ENCODE measurements around the gene AIFM2.
A peak's percentile ranks its signal among the peaks of the same experiment; 100 is the strongest.
"Not testable (repeated sequence)": the region's sequence is repeated elsewhere in the genome, so short reads cannot be mapped to it uniquely, and the experiment has no call there.

AIFM2 gene

DNA sequence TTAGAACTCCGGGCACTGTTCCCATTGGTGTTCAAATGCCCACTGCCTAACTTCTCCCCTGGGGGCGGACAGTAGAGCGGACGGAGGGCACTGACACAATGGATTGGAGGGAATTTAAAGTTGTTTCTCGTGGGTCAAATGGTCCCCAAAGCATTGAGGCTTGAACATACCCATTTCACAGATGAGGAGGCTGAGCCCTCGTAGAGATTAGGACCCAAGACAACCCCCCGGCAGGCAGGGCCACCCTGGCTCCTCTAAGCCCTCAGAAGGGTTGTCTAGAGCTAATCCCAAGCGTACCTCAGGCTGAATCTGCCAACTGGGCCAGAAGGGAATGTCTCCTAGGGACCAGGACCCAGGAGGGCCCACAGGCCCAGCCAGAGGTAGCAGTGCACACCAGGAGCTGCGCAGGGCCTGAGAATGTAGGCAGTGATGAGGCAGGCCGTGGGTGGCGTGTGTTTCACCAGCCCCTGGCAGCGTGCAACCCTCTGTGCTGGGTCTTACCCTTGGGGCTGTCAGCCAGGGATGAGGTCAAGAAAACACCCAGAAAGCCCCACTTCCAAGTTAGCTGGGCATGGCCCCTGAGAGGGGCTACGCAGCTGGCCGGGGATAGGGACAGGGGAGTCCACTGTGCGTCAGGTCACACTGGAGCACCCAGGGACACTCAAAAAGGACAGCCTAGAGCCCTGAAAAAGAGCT is 5.8 kb downstream of the AIFM2 start:
- no peak for DNase-seq

GRCh38 chr10:70125918-70126552 is 6.6 kb downstream of the AIFM2 start:
- DNase-seq, result no peak
- intact Hi-C loops (cut with DNase I), result no loop called here

More for the DNA sequence above, 5.8 kb downstream of the AIFM2 start:
- intact Hi-C loops (cut with DNase I), result no loop called here

DNA sequence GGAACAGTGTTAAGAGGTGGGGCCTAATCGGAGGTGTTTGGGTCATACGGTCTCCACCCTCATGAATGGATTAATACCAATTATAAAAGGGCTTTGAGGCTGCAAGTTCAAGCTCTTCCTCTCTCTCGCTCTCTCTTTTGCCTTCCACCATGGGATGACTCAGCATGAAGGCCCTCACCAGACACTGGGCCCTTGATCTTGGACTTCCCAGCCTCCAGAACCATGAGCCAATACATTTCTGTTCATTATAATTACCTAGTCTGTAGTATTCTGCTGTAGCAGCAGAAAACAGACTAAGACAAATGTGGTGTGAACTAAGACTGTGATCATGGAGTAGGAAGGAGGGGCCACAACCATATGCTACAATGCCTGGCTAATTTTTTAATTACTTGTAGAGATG is 7.7 kb downstream of the AIFM2 start:
- intact Hi-C loops (cut with DNase I), result no loop called here
- DNase-seq, result no peak

DNA sequence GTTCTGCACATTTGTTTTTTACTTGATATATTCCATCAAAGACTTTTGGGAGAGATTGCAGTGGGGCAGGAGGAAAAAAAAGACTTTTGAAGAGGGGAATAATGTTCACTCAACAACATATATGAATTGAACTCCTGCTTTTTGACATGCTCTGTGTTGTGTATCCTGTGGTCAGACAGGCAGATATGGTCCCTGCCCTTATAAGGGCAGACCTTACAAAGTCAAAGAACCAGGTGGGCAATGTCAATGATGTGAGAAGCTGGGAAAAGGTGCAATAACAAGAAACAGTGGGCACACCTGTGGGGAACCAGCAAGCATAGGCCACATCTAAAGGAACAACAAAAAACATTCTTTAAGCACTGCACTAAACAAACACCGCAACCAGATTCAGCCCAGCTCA is 8.2 kb downstream of the AIFM2 start:
- intact Hi-C loops (cut with DNase I), result no loop called here
- DNase-seq, result no peak

- intact Hi-C loops (cut with DNase I), result no loop called here
- no peak for DNase-seq
Measured at GRCh38 chr10:70123817-70124216, 8.8 kb downstream of the AIFM2 start.

GRCh38 chr10:70123166-70123565 is 9.5 kb downstream of the AIFM2 start:
- intact Hi-C loops (cut with DNase I); DNase-seq: not testable (repeated sequence)

DNA sequence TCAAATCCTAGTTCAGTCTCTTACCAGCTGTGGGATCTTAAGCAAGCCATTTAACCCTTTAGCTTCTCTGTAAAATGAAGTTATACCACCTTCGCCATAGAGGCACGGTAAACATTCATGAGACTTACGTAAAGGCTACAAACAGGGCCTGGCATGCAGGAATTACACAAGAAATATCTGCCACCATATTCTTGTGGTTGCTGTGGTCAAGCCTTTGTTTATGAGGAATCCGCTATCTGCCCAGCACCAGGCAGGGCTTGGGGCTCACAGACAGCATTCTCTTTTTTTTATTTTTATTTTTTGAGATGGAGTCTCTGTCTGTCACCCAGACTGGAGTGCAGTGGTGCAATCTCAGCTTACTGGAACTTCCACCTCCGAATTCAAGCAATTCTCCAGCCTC is 9.9 kb downstream of the AIFM2 start:
- no peak for DNase-seq
- intact Hi-C loops (cut with DNase I), result no loop called here

DNA sequence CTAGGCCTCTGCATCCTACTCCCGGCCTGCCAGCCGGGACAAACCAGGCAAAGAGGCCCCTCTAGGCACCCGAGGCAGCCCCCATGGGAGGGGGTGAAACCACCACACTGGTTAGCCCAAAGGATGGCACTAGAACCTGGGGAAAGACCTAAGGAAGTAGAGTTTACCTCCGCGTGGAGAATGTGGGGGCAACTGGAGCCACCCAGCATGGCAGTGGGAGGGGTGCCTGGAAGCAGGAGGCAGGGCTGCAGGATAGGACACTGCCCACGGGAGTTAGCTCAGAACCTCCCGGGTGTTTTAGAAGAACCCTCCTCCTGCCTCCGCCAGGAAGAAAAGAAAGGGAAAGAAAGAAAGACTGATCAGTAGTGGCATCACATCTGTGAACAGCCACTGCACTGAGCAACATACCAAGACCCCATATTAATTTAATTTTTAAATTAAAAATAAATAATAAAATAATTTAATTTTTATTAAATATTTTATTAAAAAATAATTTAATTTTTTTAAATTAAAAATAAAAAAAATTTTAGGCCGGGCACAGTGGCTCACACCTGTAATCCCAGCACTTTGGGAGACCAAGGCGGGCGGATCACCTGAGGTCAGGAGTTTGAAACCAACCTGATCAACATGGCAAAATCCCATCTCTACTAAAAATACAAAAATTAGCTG is 11.2 kb downstream of the AIFM2 start:
- DNase-seq, result no peak
- intact Hi-C loops (cut with DNase I), result no loop called here

DNA sequence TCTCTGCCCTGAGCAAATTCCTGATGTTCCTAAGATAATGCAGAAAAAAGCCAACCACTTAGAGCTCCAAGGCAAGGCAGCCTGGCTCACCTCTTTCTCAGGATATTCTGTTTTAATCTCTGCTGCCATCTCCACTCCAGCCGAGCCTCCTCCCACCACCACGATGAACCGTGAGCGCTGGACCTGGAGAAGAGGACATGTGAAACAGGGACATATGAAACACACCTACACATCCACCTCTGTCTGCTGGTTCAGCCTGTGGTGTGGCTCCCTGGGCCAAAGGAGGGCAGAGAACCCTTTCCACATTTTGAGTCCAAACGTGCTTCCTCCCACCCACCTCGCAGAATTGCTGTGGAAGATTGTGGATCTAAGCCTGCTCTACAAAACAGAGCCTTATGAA is 12.2 kb downstream of the AIFM2 start:
- intact Hi-C loops (cut with DNase I), result no loop called here

GRCh38 chr10:70119623-70120022 is 13.0 kb downstream of the AIFM2 start:
- intact Hi-C loops (cut with DNase I), result no loop called here
- DNase-seq, result no peak

More for the DNA sequence above, 12.2 kb downstream of the AIFM2 start:
- no peak for DNase-seq

DNA sequence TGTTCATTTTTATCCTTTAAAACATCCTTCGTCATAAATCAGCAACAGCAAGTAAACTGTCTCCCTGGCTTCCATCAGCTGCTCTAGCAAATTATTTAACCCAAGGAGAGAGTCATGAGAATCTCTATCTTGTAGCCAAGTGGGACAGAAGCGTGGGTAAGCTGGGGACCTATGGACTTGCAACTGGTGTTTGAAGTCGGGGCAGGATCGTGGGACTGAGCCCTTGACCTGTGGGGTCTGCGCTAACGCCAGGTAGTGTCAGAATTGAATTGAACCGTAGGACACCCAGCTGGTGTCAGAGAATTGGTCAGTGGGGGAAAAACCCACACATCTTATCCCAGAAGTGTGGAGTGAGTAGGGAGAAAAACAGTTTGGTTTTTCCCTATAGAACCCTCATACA is 13.4 kb downstream of the AIFM2 start:
- DNase-seq, result no peak
- intact Hi-C loops (cut with DNase I), result no loop called here

DNA sequence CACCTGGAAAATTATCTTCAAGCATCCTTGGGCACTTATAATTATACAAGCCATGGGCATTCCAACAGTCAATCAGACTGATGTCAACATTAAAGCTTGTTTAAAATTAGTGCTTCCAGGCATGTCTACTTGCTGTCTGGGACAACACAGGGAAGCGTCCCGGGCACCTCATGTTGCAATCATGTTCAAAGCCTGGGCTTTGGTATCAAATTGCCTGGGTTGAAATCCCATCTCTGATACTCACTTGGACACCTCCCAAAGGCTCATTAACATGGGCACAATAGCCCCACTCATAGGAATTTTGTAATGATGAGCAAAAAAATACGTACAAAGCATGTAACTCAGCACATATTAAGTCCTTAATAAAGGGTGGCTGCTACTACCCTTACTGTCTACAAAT is 14.4 kb downstream of the AIFM2 start:
- intact Hi-C loops (cut with DNase I), result no loop called here
- DNase-seq, result no peak

GRCh38 chr10:70117646-70118045 is 15.0 kb downstream of the AIFM2 start:
- intact Hi-C loops (cut with DNase I), result no loop called here
- DNase-seq, result no peak

DNA sequence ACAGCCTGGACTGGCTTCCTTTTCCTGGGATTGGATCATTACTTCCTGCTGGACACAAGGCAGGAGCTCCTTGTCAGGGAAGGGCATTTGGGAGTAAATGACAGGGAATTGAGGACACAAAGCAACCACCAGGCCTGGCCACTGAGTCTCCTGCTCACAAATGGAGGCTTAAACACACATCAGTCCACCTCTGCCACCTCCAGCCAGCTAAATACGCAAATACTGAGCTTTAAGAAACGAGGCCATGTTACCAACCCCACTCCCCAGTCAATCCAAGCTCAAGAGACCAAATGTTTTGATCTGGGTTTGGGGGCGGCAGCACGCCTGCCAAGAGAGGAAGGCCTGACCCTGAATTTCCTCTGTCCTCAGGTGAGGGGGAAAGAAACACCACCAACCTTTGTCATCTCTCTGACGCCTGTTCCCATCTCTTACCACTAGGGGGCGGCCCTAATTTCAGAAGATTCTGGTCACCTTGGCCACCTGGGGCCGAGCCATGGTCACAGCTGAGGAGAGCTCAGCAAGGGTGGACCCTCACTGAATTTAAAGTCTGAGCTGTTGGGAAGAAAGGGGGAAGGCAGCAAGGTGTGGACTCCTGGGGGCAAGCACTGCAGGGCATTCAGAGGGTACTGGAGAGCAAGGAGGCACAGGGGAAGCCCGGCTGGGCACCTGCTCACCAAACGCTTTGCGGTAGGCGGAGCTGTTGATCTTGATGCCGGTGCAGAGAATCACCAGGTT is 16.5 kb downstream of the AIFM2 start:
- peak in 38 of 42 donors; percentile 9 to 83 (median 47) for DNase-seq
- intact Hi-C loops (cut with DNase I), result no loop called here

- intact Hi-C loops (cut with DNase I), result no loop called here
- no peak for DNase-seq
Measured at GRCh38 chr10:70114902-70115301, 17.7 kb downstream of the AIFM2 start.

- DNase-seq, result no peak
- intact Hi-C loops (cut with DNase I), result no loop called here
Measured at GRCh38 chr10:70112071-70112470, 20.6 kb downstream of the AIFM2 start.

DNA sequence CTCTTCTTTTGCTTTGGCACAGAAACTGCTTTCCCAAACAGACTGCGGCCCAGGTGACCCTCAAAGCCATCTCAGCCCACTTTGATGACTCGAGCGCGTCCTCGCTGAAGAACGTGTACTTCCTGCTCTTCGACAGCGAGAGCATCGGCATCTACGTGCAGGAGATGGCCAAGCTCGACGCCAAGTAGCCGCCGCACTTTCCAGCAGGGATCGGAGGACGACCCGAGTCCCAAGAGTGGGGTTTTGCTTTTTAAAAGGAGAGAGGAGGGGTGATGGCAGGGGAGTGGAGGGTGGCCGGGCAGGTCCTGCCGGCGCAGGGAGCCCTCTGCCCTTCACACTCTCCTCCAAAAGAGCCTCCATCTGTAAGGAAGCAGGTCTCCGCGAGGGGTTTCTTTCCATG is 21.1 kb downstream of the AIFM2 start:
- intact Hi-C loops (cut with DNase I), result no loop called here

GRCh38 chr10:70109064-70109729 is 23.4 kb downstream of the AIFM2 start:
- intact Hi-C loops (cut with DNase I), result no loop called here
- DNase-seq, result no peak

More for the DNA sequence above, 21.1 kb downstream of the AIFM2 start:
- DNase-seq, result no peak
